ENCODE results near the gene RYR2.
"Not testable (repeated sequence)": the region's sequence is repeated elsewhere in the genome, so short reads cannot be mapped to it uniquely, and the experiment has no call there.

Gene RYR2

DNA sequence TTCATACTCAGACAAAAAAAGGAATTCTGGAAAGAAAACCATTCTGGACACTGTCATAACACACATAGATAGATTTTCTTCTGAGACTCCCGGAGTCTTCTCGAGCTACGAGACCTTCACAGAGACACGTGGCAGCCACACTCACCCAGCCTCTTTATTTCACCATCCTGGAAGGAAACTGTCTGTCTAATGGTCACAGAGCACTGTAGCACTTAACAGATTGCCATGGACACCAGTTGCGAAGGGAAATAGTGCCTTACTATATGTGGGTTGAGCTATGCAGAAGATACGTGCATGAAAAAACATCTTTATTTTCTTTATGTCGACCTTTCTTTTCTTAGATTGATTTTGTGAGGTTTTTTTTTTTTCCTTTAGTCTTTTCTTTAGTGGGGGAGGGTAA is 790.9 kb downstream of the RYR2 start:
- ChIA-PET POLR2A (no interaction called here), CTCF (interaction anchor here (0.7 kb wide), 1 partner anchor 18 kb away, joined by 4 read pairs; no protein-coding TSS in a partner anchor)
- no peak for DNase-seq (ENCODE audit: extremely low spot score)
- TF ChIP-seq FOXA1 (IDR thresholded peaks at IDR 0.05), result no peak
- TF ChIP-seq FOXM1 (IDR thresholded peaks at IDR 0.05; ENCODE audit: borderline replicate concordance), result no peak
- no peak for TF ChIP-seq HDGF (IDR thresholded peaks at IDR 0.05; ENCODE audit: borderline replicate concordance)

DNA sequence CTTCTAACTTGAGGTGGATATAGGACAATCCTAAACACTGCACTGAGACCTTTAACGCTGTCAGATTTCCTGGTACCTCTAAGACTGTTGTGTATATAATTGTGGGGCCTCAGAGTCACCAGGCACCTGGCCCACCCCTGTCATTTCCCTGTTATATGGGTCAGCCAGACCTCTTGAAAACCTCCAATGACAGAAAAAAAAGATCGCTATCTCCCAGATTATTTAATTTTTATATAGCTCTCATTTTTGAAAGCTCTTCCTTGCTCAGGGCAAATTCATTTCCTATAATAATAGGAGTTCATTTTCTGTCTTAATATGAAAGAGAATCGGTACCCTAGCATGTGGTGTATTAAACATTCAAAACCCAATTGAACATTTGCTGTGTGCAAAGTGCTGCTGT is 792.1 kb downstream of the RYR2 start:
- DNase-seq (ENCODE audit: extremely low spot score), result no peak
- CTCF ChIA-PET, result interaction anchor here (0.6 to 0.8 kb wide), 2 partner anchors 30 to 95 kb away, joined by 3 to 5 read pairs; no protein-coding TSS in a partner anchor
- POLR2A ChIA-PET, result no interaction called here
- TF ChIP-seq ELF4 (IDR thresholded peaks at IDR 0.05) (no peak), ARNT (IDR thresholded peaks at IDR 0.05) (no peak), TARDBP (IDR thresholded peaks at IDR 0.05) (no peak)

- CTCF ChIA-PET, result interaction anchor here (1.3 kb wide), 1 partner anchor 17 kb away, joined by 4 read pairs; no protein-coding TSS in a partner anchor
- POLR2A ChIA-PET, result no interaction called here
- no peak for TF ChIP-seq ARNT (IDR thresholded peaks at IDR 0.05)
- TF ChIP-seq BHLHE40 (IDR thresholded peaks at IDR 0.05; ENCODE audit: borderline replicate concordance), result no peak
- TF ChIP-seq FOXA1 (IDR thresholded peaks at IDR 0.05), result no peak
- no peak for TF ChIP-seq NFRKB (IDR thresholded peaks at IDR 0.05)
- no peak for TF ChIP-seq L3MBTL2 (conservative IDR thresholded peaks at IDR 0.05)
- no peak for TF ChIP-seq FOXM1 (IDR thresholded peaks at IDR 0.05; ENCODE audit: borderline replicate concordance)
- DNase-seq (ENCODE audit: extremely low spot score), result no peak
These were observed 792.5 kb downstream of the RYR2 start for GRCh38 chr1:237834461-237834860.

- no peak for DNase-seq (ENCODE audit: extremely low spot score)
These were observed 796.3 kb downstream of the RYR2 start for GRCh38 chr1:237838320-237838719.

DNA sequence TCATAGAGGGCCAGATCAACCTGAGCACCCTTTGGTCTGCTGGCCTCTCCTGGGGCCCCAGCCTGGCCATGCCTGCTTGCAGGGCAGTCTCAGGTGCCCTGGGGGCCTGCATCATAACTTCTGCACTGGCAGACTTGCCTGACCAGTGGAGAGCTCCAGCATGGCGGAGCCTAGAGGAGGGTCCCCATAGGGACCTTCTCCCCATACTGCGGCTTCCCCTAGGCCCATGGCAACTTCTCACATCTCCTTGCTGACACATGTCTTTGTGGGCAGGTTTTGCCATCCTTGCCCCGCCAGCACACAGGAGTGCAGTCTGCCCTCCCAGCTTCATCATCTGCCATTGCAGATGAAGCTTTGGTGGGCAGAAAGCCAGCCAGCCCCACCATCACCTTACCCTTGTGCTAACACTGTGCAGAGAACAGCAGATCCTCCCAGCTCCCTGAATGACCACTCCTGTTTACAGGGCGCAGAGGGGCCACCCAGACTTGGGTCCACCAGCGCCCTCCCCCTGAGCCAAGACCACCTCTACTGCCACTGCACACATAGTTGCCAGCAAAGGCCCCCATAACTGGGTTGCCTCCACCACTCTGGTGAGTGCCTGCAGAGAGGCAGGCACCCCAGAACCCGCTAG is 797.0 kb downstream of the RYR2 start:
- TF ChIP-seq TARDBP (IDR thresholded peaks at IDR 0.05), result no peak
- TF ChIP-seq FOXM1 (IDR thresholded peaks at IDR 0.05; ENCODE audit: borderline replicate concordance), result no peak
- TF ChIP-seq ARNT (IDR thresholded peaks at IDR 0.05), result no peak
- no peak for TF ChIP-seq LEF1 (IDR thresholded peaks at IDR 0.05; ENCODE audit: borderline replicate concordance)
- no peak for TF ChIP-seq PKNOX1 (IDR thresholded peaks at IDR 0.05)
- no peak for TF ChIP-seq SUZ12 (IDR thresholded peaks at IDR 0.05)
- TF ChIP-seq FOXA1 (IDR thresholded peaks at IDR 0.05), result no peak
- CTCF ChIA-PET, result no interaction called here
- no peak for DNase-seq (ENCODE audit: extremely low spot score)
- POLR2A ChIA-PET, result no interaction called here

More at GRCh38 chr1:237838320-237838719, 796.3 kb downstream of the RYR2 start:
- TF ChIP-seq ARNT (IDR thresholded peaks at IDR 0.05) (no peak), L3MBTL2 (conservative IDR thresholded peaks at IDR 0.05) (no peak), BHLHE40 (IDR thresholded peaks at IDR 0.05; ENCODE audit: borderline replicate concordance) (no peak), PKNOX1 (IDR thresholded peaks at IDR 0.05) (no peak), CTBP1 (IDR thresholded peaks at IDR 0.05; ENCODE audit: borderline replicate concordance) (no peak), SP1 (IDR thresholded peaks at IDR 0.05) (no peak)
- CTCF ChIA-PET, result no interaction called here
- POLR2A ChIA-PET, result no interaction called here

DNA sequence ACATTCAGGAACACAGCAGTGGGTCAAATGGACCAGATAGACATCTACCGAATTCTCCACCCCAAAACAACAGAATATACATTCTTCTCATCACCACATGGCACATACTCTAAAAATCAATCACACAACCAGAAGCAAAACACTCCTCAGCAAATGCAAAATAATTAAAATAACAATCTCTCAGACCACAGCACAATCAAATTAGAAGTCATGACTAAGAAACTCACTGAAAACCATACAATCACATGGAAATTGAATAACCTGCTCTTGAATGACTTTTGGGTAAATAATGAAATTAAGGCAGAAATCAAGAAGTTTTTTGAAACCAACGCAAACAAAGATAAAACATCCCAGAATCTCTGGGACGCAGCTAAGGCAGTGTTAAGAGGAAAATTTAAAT is 799.5 kb downstream of the RYR2 start:
- no peak for DNase-seq (ENCODE audit: extremely low spot score)
- POLR2A ChIA-PET, result no interaction called here
- CTCF ChIA-PET, result no interaction called here
- TF ChIP-seq TARDBP (IDR thresholded peaks at IDR 0.05) (no peak), ZNF384 (IDR thresholded peaks at IDR 0.05) (no peak), SP1 (IDR thresholded peaks at IDR 0.05) (no peak), PKNOX1 (IDR thresholded peaks at IDR 0.05) (no peak), L3MBTL2 (conservative IDR thresholded peaks at IDR 0.05) (no peak), LEF1 (IDR thresholded peaks at IDR 0.05; ENCODE audit: borderline replicate concordance) (no peak), FOXK2 (IDR thresholded peaks at IDR 0.05) (no peak)

GRCh38 chr1:237843516-237843915 is 801.5 kb downstream of the RYR2 start:
- DNase-seq (ENCODE audit: extremely low spot score); POLR2A ChIA-PET: not testable (repeated sequence)
- CTCF ChIA-PET, result interaction anchor here (0.6 kb wide), 1 partner anchor 939 kb away, joined by 3 read pairs; no protein-coding TSS in a partner anchor

Data from HEK293T (cell line).